HEK293T (cell line): ENCODE data around the gene STH.

ENCODE experiments used
- ARNT ChIP-seq: fragments of 450-650 bp; IDR thresholded peaks from 2 replicates; pipeline ENCODE4 v1.6.1; 2017; ENCODE audit warnings: mild to moderate bottlenecking
- BHLHE40 ChIP-seq: fragments of 450-650 bp; IDR thresholded peaks from 2 replicates; pipeline ENCODE4 v1.6.1; 2016; ENCODE audit warnings: mild to moderate bottlenecking, moderate library complexity, borderline replicate concordance
- ELF4 ChIP-seq: fragments of 450-650 bp; IDR thresholded peaks from 2 replicates; pipeline ENCODE4 v1.6.1; 2017; ENCODE audit warnings: antibody characterized with exemption
- FOXK2 ChIP-seq: fragments of 450-650 bp; IDR thresholded peaks from 2 replicates; pipeline ENCODE4 v1.6.1; 2016; ENCODE audit warnings: mild to moderate bottlenecking
- HDGF ChIP-seq: fragments of 450-650 bp; IDR thresholded peaks from 2 replicates; pipeline ENCODE4 v1.6.1; 2017; ENCODE audit warnings: antibody characterized with exemption, borderline replicate concordance
- L3MBTL2 ChIP-seq: fragments of 450-650 bp; conservative IDR thresholded peaks from 2 replicates; pipeline ENCODE4 v1.6.1; 2016; ENCODE audit warnings: mild to moderate bottlenecking
- SP1 ChIP-seq: fragments of 450-650 bp; IDR thresholded peaks from 2 replicates; pipeline ENCODE4 v1.6.1; 2017
- TARDBP ChIP-seq: fragments of 450-650 bp; IDR thresholded peaks from 2 replicates; pipeline ENCODE4 v1.6.1; 2016
- TF ChIP-seq, protein P1 (sequence below): fragments of 450-650 bp; IDR thresholded peaks from 2 replicates; pipeline ENCODE4 v1.6.1; 2016

DNA sequence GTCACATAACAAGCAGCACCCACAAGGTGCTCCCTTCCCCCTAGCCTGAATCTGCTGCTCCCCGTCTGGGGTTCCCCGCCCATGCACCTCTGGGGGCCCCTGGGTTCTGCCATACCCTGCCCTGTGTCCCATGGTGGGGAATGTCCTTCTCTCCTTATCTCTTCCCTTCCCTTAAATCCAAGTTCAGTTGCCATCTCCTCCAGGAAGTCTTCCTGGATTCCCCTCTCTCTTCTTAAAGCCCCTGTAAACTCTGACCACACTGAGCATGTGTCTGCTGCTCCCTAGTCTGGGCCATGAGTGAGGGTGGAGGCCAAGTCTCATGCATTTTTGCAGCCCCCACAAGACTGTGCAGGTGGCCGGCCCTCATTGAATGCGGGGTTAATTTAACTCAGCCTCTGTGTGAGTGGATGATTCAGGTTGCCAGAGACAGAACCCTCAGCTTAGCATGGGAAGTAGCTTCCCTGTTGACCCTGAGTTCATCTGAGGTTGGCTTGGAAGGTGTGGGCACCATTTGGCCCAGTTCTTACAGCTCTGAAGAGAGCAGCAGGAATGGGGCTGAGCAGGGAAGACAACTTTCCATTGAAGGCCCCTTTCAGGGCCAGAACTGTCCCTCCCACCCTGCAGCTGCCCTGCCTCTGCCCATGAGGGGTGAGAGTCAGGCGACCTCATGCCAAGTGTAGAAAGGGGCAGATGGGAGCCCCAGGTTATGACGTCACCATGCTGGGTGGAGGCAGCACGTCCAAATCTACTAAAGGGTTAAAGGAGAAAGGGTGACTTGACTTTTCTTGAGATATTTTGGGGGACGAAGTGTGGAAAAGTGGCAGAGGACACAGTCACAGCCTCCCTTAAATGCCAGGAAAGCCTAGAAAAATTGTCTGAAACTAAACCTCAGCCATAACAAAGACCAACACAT lies at the start of gene STH:
- TF ChIP-seq SP1, result no peak
- no peak for TF ChIP-seq HDGF
- TF ChIP-seq FOXK2, result no peak
- TF ChIP-seq ARNT, result no peak
- TF ChIP-seq TARDBP, result no peak
- no peak for TF ChIP-seq BHLHE40
- TF ChIP-seq L3MBTL2, result no peak
- TF ChIP-seq, protein P1, sequence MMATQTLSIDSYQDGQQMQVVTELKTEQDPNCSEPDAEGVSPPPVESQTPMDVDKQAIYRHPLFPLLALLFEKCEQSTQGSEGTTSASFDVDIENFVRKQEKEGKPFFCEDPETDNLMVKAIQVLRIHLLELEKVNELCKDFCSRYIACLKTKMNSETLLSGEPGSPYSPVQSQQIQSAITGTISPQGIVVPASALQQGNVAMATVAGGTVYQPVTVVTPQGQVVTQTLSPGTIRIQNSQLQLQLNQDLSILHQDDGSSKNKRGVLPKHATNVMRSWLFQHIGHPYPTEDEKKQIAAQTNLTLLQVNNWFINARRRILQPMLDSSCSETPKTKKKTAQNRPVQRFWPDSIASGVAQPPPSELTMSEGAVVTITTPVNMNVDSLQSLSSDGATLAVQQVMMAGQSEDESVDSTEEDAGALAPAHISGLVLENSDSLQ, result no peak
- TF ChIP-seq ELF4, result no peak
